HG02981 (cell line): ENCODE data around the gene TGM2.

Experiments used
- ATAC-seq: cut with Tn5 transposase; IDR thresholded peaks from one replicate; pipeline ENCODE4 v1.9.1; 2021; ENCODE audit warnings: mild to moderate bottlenecking, moderate library complexity; ENCODE audit not compliant: unreplicated experiment

TGM2 gene

DNA sequence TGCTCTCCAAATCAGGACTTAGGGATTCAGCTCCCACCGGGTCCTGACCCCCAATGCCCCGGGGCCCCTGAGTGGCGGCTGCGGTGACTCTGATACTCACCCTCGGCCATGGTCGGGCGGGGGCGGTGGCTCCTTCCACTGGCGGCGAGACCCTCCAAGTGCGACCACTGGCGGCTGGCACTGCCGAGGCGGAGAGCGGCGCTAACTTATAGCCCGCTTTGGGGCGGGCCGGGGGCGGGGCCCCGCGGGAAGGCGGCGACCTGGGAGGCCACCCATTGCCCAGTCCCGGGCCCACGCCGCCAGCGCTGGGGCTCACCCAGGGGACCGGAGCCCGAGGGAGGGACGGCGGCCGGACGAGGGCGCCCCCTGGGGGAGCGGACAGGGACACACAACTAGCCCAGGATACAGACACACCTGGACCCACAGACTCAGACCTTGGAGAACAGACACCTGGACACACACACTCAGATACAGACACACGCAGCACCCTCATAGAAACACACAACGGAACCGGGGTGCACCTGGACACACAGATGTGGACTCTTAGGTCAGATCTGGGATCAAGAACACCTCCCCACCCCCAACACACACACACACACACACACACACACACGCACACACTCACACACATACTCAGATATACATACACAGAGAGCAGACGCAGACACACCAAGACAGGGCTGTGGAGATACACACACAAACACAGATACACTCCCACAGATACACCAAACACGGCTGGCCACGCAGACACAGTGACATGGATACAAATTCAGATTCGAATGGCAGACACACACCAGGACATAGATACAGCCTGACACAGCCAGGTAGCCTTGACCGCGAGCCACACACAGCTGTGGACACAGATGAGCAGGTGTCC is at the start of gene TGM2:
Gene TGM2, minus strand, starts transcription at position 182 of the 877 bp plus-strand sequence. Its CDS starts 72 bp downstream, at position 110.
- ATAC-seq, result peak; percentile 78

DNA sequence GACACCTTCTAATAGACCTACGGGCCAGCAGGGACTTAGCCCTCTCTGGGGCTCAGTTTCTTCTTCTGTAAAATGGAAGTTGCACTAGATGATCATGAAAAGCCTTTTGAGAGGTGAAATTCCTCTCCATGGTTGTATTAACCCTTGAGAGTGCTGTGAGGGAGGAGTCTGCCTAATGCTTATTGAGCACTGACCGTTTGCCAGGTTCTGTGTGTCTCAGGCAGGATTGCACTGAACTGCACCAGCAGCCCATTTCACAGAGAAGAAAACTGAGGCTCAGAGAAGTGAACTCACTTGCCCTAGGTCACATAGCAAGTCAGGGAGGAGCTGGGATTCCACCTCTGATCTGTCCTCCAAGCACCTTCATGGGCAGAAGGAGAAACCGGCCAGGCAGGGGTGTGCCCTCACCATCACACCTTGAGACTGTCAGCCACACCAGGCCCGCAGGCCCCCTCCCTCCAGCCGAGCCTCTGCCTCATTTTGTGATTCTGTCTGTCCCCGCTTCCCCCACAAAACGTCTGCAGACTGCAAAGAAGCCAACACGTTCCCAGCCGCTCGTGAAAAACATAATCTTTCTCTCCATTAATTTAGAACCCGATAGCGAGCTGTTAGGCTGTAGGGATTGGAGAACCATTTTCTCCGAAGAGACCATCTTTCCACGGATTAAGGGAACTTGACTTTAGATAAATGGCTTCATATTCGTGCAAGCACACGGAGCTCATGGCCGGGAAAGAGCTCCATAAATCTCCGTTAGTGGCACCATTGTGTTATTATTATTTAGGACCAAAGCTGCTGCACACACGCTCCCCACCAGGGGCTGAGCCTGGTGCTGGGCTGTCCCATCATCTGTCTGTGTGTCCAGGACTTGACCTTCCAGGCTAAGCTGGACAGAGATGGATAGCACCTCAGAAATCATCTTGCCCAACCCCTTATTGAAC is 49.5 kb upstream of the TGM2 start:
- ATAC-seq, result no peak

DNA sequence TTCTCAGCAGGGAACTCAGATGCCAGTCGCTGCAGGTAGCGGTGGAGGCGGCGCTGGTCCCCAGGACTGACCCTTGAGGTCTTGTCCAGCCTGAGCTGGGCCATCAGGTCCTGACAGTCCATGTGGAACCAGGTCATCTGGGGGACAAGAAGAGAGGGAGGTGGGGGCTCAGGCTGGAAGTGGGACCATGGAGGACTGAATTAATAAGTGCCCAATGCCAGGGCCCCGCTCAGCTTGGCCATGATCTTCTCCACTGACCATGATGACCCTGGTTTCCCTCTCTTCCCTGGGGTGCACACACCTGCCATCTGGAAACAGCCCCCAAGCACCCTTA is 48.5 kb upstream of the TGM2 start:
- ATAC-seq, result no peak

DNA sequence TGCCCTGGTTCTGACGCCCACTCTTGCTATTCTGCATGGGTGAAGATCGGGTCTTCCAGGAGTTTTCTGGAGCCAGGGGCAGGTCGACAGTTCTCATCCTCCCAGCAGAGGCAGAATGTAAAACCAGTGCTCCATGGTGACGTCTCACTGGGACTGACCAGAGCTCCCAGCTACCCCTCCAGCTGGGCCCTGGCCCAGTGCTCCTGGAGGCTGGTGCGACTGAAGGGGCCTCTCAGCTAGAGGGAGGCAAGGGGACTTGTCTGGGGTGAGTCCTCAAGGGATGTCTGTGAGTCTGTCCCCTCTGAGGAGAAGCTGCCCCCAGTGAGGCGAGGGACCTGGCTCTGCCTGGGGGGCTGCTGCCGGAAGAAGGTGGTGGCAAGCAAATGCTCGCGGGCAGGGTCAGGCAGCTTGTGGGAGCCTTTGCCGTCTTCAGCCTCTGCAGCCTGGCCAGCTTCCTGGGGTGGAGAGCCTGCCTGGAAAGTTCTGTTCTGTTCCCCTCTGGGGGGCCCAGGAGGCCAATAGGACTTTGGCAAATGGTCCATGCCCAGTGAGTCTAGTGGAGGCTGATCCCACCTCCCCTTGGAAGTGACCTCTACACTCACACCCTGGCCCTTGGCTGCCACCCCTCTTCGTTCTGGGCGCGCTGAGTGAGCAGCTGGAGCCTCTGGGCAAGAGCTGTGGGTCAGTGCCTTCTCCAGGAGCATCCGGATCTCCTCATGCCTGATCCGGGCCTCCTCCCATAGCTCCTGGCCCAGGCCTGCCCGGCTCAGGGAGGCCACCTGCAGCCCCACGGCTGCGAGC is 47.9 kb upstream of the TGM2 start:
- ATAC-seq, result no peak

DNA sequence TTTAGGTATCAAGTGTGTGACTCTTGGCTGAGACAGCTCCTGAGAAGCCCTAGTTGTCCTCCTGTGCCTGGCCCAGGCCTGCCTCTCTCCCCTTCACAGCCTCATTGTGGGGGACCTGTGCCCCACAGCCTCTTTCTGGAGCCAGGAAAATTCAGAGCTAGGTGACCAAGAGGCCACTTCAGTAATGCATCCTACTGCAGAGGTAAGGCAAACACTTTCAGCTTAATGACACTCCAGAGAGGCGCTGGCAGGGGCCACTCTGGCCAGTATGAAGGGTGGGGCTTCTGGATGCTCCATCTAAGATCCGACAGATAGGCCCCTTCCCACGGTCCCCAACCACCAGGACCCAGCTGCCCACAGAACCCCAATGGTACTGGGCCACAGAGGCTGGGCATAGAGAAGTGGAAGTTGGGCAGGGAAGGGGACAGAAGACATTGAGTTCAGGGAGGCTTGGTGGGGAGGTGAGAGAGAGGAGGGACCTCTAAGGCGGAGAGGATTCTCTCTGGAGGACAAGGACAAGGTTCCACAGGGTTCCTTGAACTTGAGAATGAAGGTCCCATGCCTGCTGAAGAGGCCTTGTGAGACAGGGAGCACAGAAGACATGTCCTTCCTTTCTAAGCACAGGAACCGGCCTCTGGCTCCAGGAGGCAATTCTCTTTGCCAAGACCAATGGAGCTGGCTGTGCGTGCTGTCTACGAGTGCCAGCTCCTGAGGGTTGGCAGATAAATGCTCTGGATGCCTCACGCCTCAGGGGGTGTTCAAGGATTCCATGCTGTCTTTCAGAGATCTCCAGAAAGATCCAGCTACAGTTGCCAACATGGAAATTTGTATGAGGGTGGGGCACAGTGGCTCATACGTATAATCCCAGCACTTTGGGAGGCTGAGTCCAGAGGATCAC is 46.4 kb upstream of the TGM2 start:
- no peak for ATAC-seq

DNA sequence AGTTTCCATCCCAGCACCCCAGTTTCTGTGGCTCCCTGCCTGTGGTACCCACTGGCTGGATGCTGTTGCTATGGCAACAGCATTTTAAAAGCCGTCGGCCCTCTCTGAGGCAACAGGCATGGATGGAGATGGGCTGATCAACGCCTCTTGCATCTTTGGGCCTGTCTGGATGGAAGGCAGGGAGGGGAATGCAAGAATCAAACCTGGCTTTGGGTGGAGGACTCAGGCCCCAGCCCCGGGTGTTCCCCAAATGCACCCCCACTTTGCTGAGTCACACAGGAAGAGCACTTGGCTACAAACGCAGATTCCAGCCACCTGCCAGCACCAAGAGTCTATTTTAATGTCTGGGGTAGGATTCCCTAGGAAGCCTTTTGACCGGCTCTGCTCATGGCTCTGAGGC is 45.7 kb upstream of the TGM2 start:
- ATAC-seq, result no peak

DNA sequence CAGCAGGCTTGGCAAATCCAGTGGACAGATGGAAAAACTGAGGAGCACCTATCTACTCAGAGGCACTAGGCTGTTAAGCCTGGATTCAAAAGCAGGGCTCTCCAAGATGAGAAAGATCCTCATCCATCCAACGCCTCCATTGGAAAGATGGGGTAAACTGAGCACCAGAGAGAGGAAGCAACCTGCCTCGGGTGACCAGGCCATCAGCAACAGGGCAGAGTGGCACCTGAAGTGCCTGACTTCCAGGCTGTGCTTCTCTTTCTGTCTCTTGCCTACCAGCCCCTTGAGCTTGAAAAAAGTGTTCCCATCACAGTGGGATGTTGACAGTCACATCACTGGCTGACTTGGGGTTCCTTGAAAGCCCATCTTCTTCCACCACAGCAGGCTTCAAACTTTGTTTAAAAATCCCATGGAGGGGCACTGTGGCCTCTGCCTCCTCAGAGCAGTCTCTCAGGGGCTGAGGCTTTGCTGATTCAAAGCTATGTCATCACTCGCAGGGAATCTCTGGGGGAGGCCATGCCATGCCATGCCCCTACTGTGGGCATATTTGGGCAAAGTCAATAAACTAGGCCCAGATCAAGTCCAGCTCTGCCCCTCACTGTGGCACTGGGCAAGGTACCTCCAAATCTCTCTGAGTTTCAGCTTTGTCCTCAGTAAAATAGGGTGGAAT is 44.8 kb upstream of the TGM2 start:
- no peak for ATAC-seq

DNA sequence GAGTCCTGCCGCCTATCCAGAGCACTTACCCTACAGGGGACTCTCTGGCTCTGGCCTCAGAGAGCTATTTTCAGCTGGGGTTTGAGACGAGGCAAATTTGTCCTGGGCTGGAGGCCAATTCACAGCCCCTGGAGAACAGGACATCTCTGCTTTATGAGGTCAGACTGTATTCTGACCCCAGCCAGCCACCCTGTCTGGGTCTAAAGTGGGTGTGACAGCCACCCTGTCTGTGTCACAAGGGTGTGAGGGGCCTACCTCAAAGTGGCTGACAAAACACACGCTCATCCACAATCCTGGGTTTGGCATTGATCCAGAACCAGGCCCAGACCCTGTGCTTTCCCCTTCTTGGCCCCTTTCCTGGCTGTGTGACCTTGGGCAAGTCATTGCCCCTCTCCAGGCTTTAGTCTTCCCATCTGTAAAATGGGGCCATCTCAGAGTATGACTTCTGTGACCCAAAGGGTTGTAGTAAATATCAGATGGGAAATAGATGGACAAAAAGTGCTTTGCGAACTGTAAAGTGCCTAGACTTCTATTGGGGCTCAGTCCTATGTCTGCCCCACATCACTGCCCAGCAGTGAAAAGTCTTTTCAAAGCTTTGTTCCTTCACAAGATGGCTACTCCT is 44.1 kb upstream of the TGM2 start:
- ATAC-seq, result no peak

DNA sequence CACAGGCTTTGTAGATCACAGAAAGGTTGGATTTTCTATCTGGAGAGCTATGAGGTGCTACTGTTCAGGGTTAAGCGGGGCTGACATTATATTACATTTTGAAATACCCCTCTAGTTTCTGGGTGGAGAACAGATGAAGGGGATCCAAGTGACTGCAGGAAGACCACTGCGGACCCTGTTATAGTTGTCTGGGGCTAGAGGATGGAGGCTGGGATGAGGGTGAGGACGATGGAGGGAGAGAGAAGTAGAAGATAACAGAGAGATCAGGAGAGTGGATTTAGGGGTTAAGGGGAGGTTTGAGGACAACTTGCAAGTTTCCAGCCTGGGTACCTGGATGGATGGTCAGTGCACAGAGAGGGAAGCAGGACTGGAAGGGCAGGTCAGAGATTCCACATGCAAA is 43.5 kb upstream of the TGM2 start:
- ATAC-seq, result no peak

DNA sequence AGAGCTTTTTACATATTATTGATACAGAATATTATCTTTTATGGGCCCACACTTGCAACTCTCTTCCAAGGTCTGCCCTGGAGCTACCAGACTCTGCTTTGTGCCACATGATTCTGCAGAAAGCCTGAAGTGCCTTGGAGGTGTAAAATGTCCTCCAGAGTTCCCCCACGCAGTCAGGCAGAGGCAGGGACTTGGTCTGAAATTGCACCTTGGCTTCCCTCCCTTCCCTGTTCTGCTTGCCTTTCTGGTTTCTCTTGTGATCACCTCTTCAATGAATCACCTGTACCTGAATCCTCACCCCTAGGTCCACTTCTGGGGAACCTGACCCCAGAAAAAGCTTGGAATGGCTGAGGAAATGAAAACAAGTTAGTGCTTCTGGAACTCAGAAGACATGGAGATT is 43.0 kb upstream of the TGM2 start:
- no peak for ATAC-seq

DNA sequence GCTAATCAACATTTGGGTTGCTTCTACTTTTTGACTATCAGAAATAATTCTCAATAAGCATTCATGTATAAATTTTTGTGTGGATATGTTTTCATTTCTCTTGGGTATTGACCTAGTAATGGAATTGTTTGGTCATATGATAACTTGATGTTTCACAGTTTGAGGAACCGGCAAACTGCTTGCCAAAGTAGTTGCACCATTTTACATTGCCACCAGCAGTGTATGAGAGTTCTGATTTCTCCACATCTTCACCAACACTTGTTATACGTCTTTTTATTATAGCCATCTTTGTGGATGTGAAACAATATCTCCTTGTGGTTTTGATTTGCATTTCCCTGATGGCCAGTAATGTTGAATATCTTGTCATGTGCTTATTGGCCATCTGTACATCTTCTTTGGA is 42.6 kb upstream of the TGM2 start:
- no peak for ATAC-seq

DNA sequence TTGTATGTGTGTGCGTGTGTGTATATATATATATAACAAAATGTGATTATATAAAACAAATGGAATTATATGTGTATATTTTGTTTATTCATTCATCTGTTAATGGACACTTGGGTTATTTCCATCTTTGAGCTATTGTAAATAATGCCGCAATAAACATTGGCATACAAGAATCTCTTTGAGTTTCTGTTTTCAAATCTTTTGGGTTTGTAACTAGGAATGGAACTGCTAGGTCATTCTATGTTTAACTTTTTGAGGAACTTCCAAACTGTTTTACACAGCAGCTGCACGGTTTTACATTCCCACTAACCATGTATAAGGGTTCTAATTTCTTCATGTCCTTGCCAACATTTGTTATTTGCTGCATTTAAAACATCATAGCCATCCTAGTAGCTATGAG is 39.9 kb upstream of the TGM2 start:
- ATAC-seq, result no peak

DNA sequence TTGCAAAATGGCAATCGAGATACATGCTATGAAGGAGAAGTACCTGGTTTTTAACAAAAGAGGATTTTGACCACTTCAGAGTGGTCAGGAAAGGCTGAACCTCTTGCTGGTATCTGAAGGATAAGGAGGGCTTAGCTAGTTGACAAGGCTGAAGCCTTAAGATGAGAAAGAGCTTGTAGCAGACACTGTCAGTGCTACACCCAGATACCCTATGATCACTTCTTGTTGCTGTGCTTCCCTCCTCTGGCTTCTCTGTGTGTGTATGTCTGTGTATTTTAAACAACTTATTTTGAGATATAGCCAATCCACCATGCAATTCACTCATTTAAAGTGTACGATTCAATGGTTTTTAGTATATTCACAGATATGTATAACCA is 38.9 kb upstream of the TGM2 start:
- no peak for ATAC-seq

DNA sequence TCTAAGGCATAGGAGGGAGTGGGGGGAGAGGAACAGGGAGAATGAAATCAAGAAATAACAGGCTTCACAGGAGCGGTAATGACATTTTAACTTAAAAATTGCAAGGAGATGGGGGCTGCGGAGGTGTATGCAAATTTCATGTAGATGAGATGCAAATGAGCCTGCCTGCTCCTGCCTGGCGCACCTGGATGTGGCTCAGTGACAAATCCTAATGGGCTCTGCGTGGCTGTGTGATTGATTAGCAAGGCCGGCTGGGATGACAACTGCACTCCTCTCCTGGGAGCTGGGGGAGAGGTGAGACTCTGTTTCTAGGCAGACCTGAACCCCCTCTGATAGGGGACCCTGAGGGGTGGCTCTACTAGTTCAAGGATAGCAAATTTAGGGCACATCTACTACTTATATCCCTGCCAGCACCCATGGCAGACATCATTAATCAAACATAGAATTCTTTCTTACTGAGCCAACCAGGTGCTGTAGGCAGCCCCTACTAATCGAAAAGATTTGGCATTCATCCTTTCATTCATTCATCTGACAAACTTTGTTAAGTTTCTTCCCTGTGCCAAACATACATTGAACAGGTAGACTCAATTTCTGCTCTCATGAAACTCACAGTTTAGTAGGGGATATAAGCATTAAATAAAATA is 38.4 kb upstream of the TGM2 start:
- ATAC-seq, result no peak

DNA sequence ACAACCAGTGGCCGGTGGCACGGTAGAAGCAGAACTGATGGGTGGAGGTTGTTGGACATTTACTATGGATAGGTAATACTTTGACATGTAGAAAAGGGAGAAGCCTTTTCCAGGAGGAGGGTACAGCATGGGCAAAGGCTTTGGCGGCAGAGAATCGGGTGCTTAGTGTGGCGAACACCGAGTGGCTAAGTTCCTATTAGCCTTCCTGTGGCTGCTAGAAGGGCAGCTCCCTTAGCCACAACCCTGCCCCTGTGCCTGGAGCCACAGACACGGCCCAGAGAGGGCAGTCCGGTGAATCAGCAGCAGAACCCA is 37.9 kb upstream of the TGM2 start:
- no peak for ATAC-seq

DNA sequence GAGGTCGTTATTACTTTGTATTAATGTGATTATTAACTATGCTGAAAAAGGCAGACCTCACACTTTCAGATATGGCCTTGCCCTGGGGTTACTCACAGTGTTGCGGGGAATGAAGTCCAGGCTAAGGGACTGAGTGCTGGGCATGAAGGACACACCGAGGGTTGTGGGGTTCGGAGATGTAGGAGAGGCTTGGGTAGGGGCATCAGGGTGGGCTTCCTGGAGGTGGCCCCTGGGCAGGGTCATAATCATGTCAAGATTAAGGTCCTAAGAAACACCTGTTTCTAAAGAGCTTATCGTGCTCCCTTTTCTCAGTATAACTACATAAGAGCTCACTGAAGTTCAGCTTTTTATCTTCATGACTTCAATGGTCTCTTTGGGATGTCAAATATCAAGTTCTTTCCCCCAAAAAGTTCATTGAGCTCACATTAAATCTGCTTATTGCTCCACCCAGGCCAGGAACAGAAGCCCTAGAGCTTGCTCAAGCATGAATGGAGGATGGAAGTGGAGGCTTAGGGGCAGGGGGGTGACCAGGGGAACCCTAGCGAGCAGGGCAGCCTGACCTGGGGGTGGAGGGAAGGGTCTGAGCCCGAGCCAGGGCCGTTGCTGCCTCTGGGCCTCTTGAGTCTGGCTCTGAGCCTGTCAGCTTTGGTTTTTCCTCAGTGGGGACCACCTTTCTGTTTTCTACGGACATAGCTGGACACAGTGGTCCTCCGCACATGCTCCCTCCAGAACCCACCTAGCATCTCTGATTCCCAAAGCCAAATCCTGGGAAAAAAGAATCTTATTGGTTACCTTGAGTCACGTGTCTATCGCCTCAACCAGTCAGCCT is 37.3 kb upstream of the TGM2 start:
- ATAC-seq, result no peak

DNA sequence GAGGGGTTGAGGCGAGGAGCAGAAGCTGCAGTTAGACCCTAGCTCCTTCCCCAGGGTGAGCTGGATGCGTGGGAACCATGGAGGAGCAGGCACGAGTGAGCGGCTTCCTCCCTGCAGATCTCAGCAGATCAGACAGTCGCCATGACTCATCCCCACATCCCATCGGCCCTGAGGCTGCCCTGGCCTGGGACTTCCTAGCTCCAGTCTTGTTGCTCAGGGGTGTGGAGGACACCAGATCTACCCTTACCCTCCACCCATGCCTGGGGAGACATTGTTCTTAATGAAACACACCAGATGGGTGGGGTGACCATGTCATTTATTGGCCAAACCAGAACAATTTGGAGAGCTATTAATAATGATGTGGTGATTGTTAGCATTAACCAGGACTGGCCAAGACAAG is 36.3 kb upstream of the TGM2 start:
- no peak for ATAC-seq

DNA sequence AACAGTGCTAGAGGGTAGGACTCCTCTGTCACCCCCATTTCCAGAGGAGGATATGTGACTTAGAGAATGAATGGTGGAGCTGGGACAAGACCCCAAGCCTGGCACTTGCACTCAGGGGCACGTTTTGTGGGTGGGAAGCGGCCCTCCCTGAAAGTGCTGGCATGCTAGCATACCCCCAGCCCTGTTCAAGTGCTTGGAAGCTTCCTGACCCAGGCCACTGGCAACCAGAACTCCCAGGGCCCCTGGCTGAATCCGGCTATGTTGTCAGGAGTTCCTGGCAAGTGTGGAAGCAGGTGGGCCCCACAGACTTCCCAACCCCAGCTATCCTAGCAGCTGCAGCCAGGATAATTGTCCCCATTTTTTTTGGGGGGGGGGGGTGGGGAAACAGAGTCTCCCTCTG is 35.6 kb upstream of the TGM2 start:
- ATAC-seq, result no peak
